Vagina (tissue), 2 donors: ENCODE results near the gene DOLPP1. TPM values are rescaled to one million over a fixed set of nuclear protein-coding genes. Genes with fewer than 3 reads are reported as not detected.

Source experiments
- DNase-seq, 2 donors: peaks; one replicate each; pipeline ENCODE4 v3.0.0-alpha.2; 2017; ENCODE audit errors: extremely low spot score in 2 of 2
- H3K27ac ChIP-seq: fragments of 200-600 bp; sonication (generic); one replicate; pipeline ENCODE4 v1.5.1; 2019
- H3K27me3 ChIP-seq: fragments of 200-600 bp; sonication (generic); one replicate; pipeline ENCODE4 v1.5.1; 2019
- H3K36me3 ChIP-seq, 2 donors: fragments of 200-600 bp; sonication (generic); one replicate each; pipeline ENCODE4 v1.5.1; 2017 to 2019
- H3K4me1 ChIP-seq: fragments of 200-600 bp; sonication (generic); one replicate; pipeline ENCODE4 v1.5.1; 2019
- H3K4me3 ChIP-seq, 2 donors: fragments of 200-600 bp; sonication (generic); 1 replicate in 1 of 2; 2 replicates in 1 of 2; pipeline ENCODE4 v1.5.1; 2016 to 2019
- H3K9me3 ChIP-seq: fragments of 200-600 bp; sonication (generic); one replicate; pipeline ENCODE4 v1.5.1; 2019
- POLR2A ChIP-seq, 2 donors: fragments of 450-650 bp; IDR thresholded peaks; one replicate each; pipeline ENCODE4 v1.6.1; 2017; ENCODE audit warnings: antibody characterized with exemption in 2 of 2, mild to moderate bottlenecking in 2 of 2, moderate library complexity in 2 of 2
- POLR2AphosphoS5 ChIP-seq, 2 donors: sonication (generic); formaldehyde crosslinking; IDR thresholded peaks; one replicate each; pipeline ENCODE4 v1.9.0; 2017; ENCODE audit warnings: antibody characterized with exemption in 2 of 2, mild to moderate bottlenecking in 2 of 2, low read depth in 1 of 2; ENCODE audit not compliant: insufficient read depth in 1 of 2
- intact Hi-C: fragments of 100-400 bp; cut with DNase I; formaldehyde crosslinking; loops from one replicate; pipeline ENCODE4 v1.15.1; 2023
- total RNA-seq: library from RNA; depleted of rRNA; stranded (reverse); fragments of >200 nt; gene quantifications from one replicate; pipeline ENCODE4 v1.2.3, GENCODE V29; 2016
- TF ChIP-seq, protein P1 (sequence below), 3 experiments: fragments of 450-650 bp in 2 of 3; fragments of 200-600 bp in 1 of 3; sonication (generic) in 1 of 3; IDR thresholded peaks; one replicate each; pipeline ENCODE4 v1.5.1; 2017 to 2019; ENCODE audit warnings: antibody characterized with exemption in 3 of 3, mild to moderate bottlenecking in 2 of 3, moderate library complexity in 2 of 3

Gene DOLPP1
- total RNA-seq, 1 donor from 2014 or later = 3.2 TPM

GRCh38 chr9:129058965-129059795, 21.7 kb upstream of the DOLPP1 start:
- Histone ChIP-seq H3K27me3 (no peaks in the 10 kb centered on the region), H3K9me3 (no peaks in the 10 kb centered on the region), H3K36me3 (peaks cover 0 to 47% of the 10 kb centered on the region in 2 donors), H3K4me3 (no peak overlapping the region), H3K27ac (no peak overlapping the region), H3K4me1 (no peaks in the 10 kb centered on the region)
- intact Hi-C loops = no loop called here
- TF ChIP-seq, protein P1, sequence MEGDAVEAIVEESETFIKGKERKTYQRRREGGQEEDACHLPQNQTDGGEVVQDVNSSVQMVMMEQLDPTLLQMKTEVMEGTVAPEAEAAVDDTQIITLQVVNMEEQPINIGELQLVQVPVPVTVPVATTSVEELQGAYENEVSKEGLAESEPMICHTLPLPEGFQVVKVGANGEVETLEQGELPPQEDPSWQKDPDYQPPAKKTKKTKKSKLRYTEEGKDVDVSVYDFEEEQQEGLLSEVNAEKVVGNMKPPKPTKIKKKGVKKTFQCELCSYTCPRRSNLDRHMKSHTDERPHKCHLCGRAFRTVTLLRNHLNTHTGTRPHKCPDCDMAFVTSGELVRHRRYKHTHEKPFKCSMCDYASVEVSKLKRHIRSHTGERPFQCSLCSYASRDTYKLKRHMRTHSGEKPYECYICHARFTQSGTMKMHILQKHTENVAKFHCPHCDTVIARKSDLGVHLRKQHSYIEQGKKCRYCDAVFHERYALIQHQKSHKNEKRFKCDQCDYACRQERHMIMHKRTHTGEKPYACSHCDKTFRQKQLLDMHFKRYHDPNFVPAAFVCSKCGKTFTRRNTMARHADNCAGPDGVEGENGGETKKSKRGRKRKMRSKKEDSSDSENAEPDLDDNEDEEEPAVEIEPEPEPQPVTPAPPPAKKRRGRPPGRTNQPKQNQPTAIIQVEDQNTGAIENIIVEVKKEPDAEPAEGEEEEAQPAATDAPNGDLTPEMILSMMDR (IDR thresholded peaks at IDR 0.05) = no peak
- no peak for TF ChIP-seq POLR2AphosphoS5 (IDR thresholded peaks at IDR 0.05; ENCODE audit: insufficient read depth in 1 of 2, low read depth in 1 of 2)
- no peak for TF ChIP-seq POLR2A (IDR thresholded peaks at IDR 0.05)
- no peak for DNase-seq

GRCh38 chr9:129059796-129060785, 20.8 kb upstream of the DOLPP1 start:
- peaks cover 0 to 55% of the 10 kb centered on the region in 2 donors for H3K36me3 ChIP-seq
- H3K4me3 ChIP-seq = no peak overlapping the region
- no peaks in the 10 kb centered on the region for H3K4me1 ChIP-seq
- H3K27me3 ChIP-seq = no peaks in the 10 kb centered on the region
- TF ChIP-seq POLR2A (IDR thresholded peaks at IDR 0.05) (no peak), POLR2AphosphoS5 (IDR thresholded peaks at IDR 0.05; ENCODE audit: insufficient read depth in 1 of 2, low read depth in 1 of 2) (no peak)
- TF ChIP-seq, protein P1 (IDR thresholded peaks at IDR 0.05) = no peak
- H3K27ac ChIP-seq = no peak overlapping the region
- intact Hi-C loops = no loop called here
- no peaks in the 10 kb centered on the region for H3K9me3 ChIP-seq
- no peak for DNase-seq

- H3K4me3 ChIP-seq = no peak overlapping the region
- no peak overlapping the region for H3K27ac ChIP-seq
- no peaks in the 10 kb centered on the region for H3K9me3 ChIP-seq
- no peaks in the 10 kb centered on the region for H3K4me1 ChIP-seq
- no peak for DNase-seq
- intact Hi-C loops = no loop called here
- peaks cover 0 to 64% of the 10 kb centered on the region in 2 donors for H3K36me3 ChIP-seq
- H3K27me3 ChIP-seq = no peaks in the 10 kb centered on the region
- TF ChIP-seq POLR2A (IDR thresholded peaks at IDR 0.05) = no peak
- TF ChIP-seq POLR2AphosphoS5 (IDR thresholded peaks at IDR 0.05; ENCODE audit: insufficient read depth in 1 of 2, low read depth in 1 of 2) = no peak
- TF ChIP-seq, protein P1 (IDR thresholded peaks at IDR 0.05) = no peak
Observed at GRCh38 chr9:129060991-129061390, 19.9 kb upstream of the DOLPP1 start.

- H3K4me3 ChIP-seq = no peak overlapping the region
- no peak for TF ChIP-seq POLR2A (IDR thresholded peaks at IDR 0.05)
- DNase-seq = no peak
- peaks cover 0 to 75% of the 10 kb centered on the region in 2 donors for H3K36me3 ChIP-seq
- H3K27ac ChIP-seq = no peak overlapping the region
- H3K9me3 ChIP-seq = no peaks in the 10 kb centered on the region
- no peaks in the 10 kb centered on the region for H3K4me1 ChIP-seq
- H3K27me3 ChIP-seq = no peaks in the 10 kb centered on the region
- intact Hi-C loops = no loop called here
Observed at GRCh38 chr9:129063061-129063460, 17.9 kb upstream of the DOLPP1 start.

DNA sequence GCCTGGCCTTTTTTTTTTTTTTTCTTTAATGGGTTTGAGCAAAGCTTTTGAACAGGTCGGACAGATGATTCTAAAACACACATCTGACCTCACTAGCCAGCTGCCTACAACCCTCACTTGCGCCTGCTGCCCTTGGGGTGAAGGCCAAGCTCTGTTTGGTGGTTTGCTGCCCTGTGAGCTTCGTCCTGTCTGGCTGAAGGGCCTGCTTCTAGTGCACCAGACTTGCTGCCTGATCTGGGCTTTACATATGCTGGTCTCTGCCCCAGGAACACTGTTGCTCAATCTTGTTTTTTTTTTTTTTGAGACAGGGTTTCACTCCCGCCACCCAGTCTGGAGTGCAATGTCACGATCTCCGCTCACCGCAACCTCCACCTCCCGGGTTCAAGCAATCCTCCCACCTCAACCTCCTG, 16.4 kb upstream of the DOLPP1 start:
- Histone ChIP-seq H3K27ac (no peak overlapping the region), H3K27me3 (no peaks in the 10 kb centered on the region), H3K4me3 (no peak overlapping the region), H3K9me3 (no peaks in the 10 kb centered on the region), H3K36me3 (peaks cover 0 to 77% of the 10 kb centered on the region in 2 donors), H3K4me1 (no peaks in the 10 kb centered on the region)
- TF ChIP-seq POLR2AphosphoS5 (IDR thresholded peaks at IDR 0.05; ENCODE audit: insufficient read depth in 1 of 2, low read depth in 1 of 2) (no peak), POLR2A (IDR thresholded peaks at IDR 0.05) (no peak)
- TF ChIP-seq, protein P1 (IDR thresholded peaks at IDR 0.05) = no peak
- no peak for DNase-seq
- intact Hi-C loops = no loop called here
